Keratinocyte (primary cell): ENCODE measurements around the gene PADI4. TPM values are rescaled to one million over a fixed set of nuclear protein-coding genes. Genes with fewer than 3 reads are reported as not detected.

ENCODE experiments used
- DNase-seq: peaks from one replicate; pipeline ENCODE4 v3.0.0-alpha.2; 2011; ENCODE audit warnings: low read depth, missing footprints, low spot score
- FAIRE-seq: peaks from 2 replicates; lab custom pipeline; 2011; peaks lifted over from hg19 to GRCh38; lab: Jason Lieb, UNC
- H2AFZ ChIP-seq: 2 replicates; pipeline ENCODE4 v1.6.0; 2012; ENCODE audit warnings: low read length, control low read depth, inconsistent platforms; ENCODE audit not compliant: control insufficient read depth
- H3K27ac ChIP-seq: 2 replicates; pipeline ENCODE4 v1.5.1; 2011; ENCODE audit warnings: low read length; ENCODE audit not compliant: control insufficient read depth, insufficient read depth
- H3K27me3 ChIP-seq: 3 replicates; pipeline ENCODE4 v1.6.0; 2011; ENCODE audit warnings: low read length; ENCODE audit not compliant: control insufficient read depth, insufficient read depth; ENCODE audit errors: extremely low read depth
- H3K36me3 ChIP-seq, 2 experiments: 2 replicates in 1 of 2; 3 replicates in 1 of 2; pipeline ENCODE4 v1.5.1; 2011; ENCODE audit warnings: low read length in 2 of 2, mild to moderate bottlenecking in 1 of 2; ENCODE audit not compliant: control insufficient read depth in 2 of 2, insufficient read depth in 2 of 2; ENCODE audit errors: extremely low read depth in 1 of 2
- H3K4me1 ChIP-seq: 3 replicates; pipeline ENCODE4 v1.5.1; 2011; ENCODE audit warnings: low read length; ENCODE audit not compliant: control insufficient read depth, insufficient read depth; ENCODE audit errors: extremely low read depth
- H3K4me2 ChIP-seq: 3 replicates; pipeline ENCODE4 v1.6.0; 2011; ENCODE audit warnings: low read depth, low read length; ENCODE audit not compliant: control insufficient read depth, insufficient read depth; ENCODE audit errors: extremely low read depth
- H3K4me3 ChIP-seq, 3 experiments: fragments of 200-600 bp in 1 of 3; sonication (generic) in 1 of 3; 2 replicates in 2 of 3; 3 replicates in 1 of 3; pipeline ENCODE4 v1.5.1; 2011 to 2016; ENCODE audit warnings: low read length in 3 of 3, mild to moderate bottlenecking in 3 of 3, control low read depth in 2 of 3, inconsistent platforms in 1 of 3, low read depth in 1 of 3, mixed read lengths in 1 of 3, mixed run types in 1 of 3, moderate library complexity in 1 of 3; ENCODE audit not compliant: control insufficient read depth in 2 of 3, insufficient read depth in 2 of 3; ENCODE audit errors: extremely low read depth in 1 of 3
- H3K79me2 ChIP-seq: 2 replicates; pipeline ENCODE4 v1.6.0; 2012; ENCODE audit warnings: low read length; ENCODE audit not compliant: control insufficient read depth, insufficient read depth
- H3K9ac ChIP-seq: 3 replicates; pipeline ENCODE4 v1.6.0; 2011; ENCODE audit warnings: low read length; ENCODE audit not compliant: control insufficient read depth, insufficient read depth; ENCODE audit errors: extremely low read depth
- H3K9me1 ChIP-seq: 3 replicates; pipeline ENCODE4 v1.6.0; 2011; ENCODE audit warnings: low read length; ENCODE audit not compliant: control insufficient read depth, insufficient read depth; ENCODE audit errors: extremely low read depth
- H3K9me3 ChIP-seq: 2 replicates; pipeline ENCODE4 v1.5.1; 2012; ENCODE audit warnings: low read depth, low read length; ENCODE audit not compliant: control insufficient read depth
- H4K20me1 ChIP-seq: 3 replicates; pipeline ENCODE4 v1.6.0; 2011; ENCODE audit warnings: low read length; ENCODE audit not compliant: control insufficient read depth, insufficient read depth; ENCODE audit errors: extremely low read depth
- CTCF ChIP-seq, 3 experiments: IDR thresholded peaks in 1 of 3; conservative IDR thresholded peaks in 1 of 3; optimal IDR thresholded peaks in 1 of 3; 2 replicates in 2 of 3; 3 replicates in 1 of 3; pipeline versions ENCODE3 to v1.5.1; 2011; ENCODE audit warnings: low read length in 3 of 3, mild to moderate bottlenecking in 3 of 3, moderate library complexity in 2 of 3, control low read depth in 1 of 3, inconsistent platforms in 1 of 3; ENCODE audit not compliant: insufficient read depth in 2 of 3; ENCODE audit errors: extremely low read depth in 1 of 3
- EZH2 ChIP-seq: IDR thresholded peaks from one replicate; pipeline ENCODE4 v1.6.1; 2012; ENCODE audit warnings: inconsistent platforms, mild to moderate bottlenecking, low read length, moderate library complexity
- dilution Hi-C: fragments of 300-500 bp; cut with MboI; formaldehyde crosslinking; loops from one replicate; pipeline ENCODE4 v1.7.0; 2020; ENCODE audit warnings: low sequenced_read_pairs; ENCODE audit not compliant: extremely low pct_ligation_motif_present
- polyA plus RNA-seq, 5 experiments: library from polyadenylated mRNA; depleted of rRNA in 3 of 5; stranded (reverse) in 3 of 5; stranded (forward) in 1 of 5; unstranded in 1 of 5; fragments of >200 nt; gene quantifications; 1 replicate in 1 of 5; 2 replicates in 3 of 5; 3 replicates in 1 of 5; pipeline versions ENCODE4 v1.2.1 to v1.2.3, GENCODE V29; 2011 to 2012; ENCODE audit warnings: missing spikeins in 2 of 5, low read depth in 1 of 5, low replicate concordance in 1 of 5

PADI4 gene
- polyA plus RNA-seq, 1 donor (not counting 4 experiments of a cell fraction or from before 2014, with no cell fraction given): 0.03 TPM

GRCh38 chr1:17280894-17281293, 27.1 kb upstream of the PADI4 start:
- DNase-seq (no peak), FAIRE-seq (no peak)
- H3K4me3 ChIP-seq: no peak overlapping the region
- H3K4me1 ChIP-seq: peaks cover 27% of the 10 kb centered on the region
- H3K27ac ChIP-seq: no peak overlapping the region
- no peak overlapping the region for H3K9ac ChIP-seq
- no peaks in the 10 kb centered on the region for H3K79me2 ChIP-seq
- H3K27me3 ChIP-seq: no peaks in the 10 kb centered on the region
- H3K9me1 ChIP-seq: no peaks in the 10 kb centered on the region
- no peak for TF ChIP-seq EZH2
- TF ChIP-seq CTCF (optimal IDR thresholded peaks at IDR 0.05 in 1 of 3, IDR thresholded peaks at IDR 0.05 in 1 of 3, conservative IDR thresholded peaks at IDR 0.05 in 1 of 3; ENCODE audit: extremely low read depth in 1 of 3, insufficient read depth in 2 of 3, low read length in 3 of 3): no peak
- no peak overlapping the region for H2AFZ ChIP-seq
- no peaks in the 10 kb centered on the region for H3K9me3 ChIP-seq
- dilution Hi-C loops: loop anchor here (10.0 kb wide), 1 partner anchor 74 kb away; no protein-coding TSS in a partner anchor
- H3K4me2 ChIP-seq: no peak overlapping the region
- no peaks in the 10 kb centered on the region for H4K20me1 ChIP-seq
- no peaks in the 10 kb centered on the region for H3K36me3 ChIP-seq

GRCh38 chr1:17281775-17282181, 26.2 kb upstream of the PADI4 start:
- peak in 1 of 3 experiments; percentile 40 for TF ChIP-seq CTCF (optimal IDR thresholded peaks at IDR 0.05 in 1 of 3, IDR thresholded peaks at IDR 0.05 in 1 of 3, conservative IDR thresholded peaks at IDR 0.05 in 1 of 3; ENCODE audit: extremely low read depth in 1 of 3, insufficient read depth in 2 of 3, low read length in 3 of 3)
- TF ChIP-seq EZH2: no peak
- H3K9me1 ChIP-seq: no peaks in the 10 kb centered on the region
- H3K9ac ChIP-seq: no peak overlapping the region
- H2AFZ ChIP-seq: no peak overlapping the region
- H4K20me1 ChIP-seq: no peaks in the 10 kb centered on the region
- H3K27ac ChIP-seq: no peak overlapping the region
- peaks cover 26% of the 10 kb centered on the region for H3K4me1 ChIP-seq
- no peaks in the 10 kb centered on the region for H3K79me2 ChIP-seq
- peak; percentile 73 for FAIRE-seq
- H3K4me2 ChIP-seq: peak overlapping the region; percentile 23
- no peaks in the 10 kb centered on the region for H3K27me3 ChIP-seq
- H3K4me3 ChIP-seq: no peak overlapping the region
- dilution Hi-C loops: loop anchor here (10.0 kb wide), 1 partner anchor 73 kb away; no protein-coding TSS in a partner anchor
- no peaks in the 10 kb centered on the region for H3K9me3 ChIP-seq
- DNase-seq: peak; percentile 45
- H3K36me3 ChIP-seq: no peaks in the 10 kb centered on the region
